GM19455 (cell line): Measurements from ENCODE around the gene MFAP2.
"Not testable (repeated sequence)": the region's sequence is repeated elsewhere in the genome, so short reads cannot be mapped to it uniquely, and the experiment has no call there.

ENCODE experiments used
- ATAC-seq: cut with Tn5 transposase; IDR thresholded peaks from one replicate; pipeline ENCODE4 v1.9.1; 2021; ENCODE audit not compliant: unreplicated experiment

The MFAP2 gene

GRCh38 chr1:16933945-16934344, 46.5 kb downstream of the MFAP2 start:
- not testable (repeated sequence) for ATAC-seq

- not testable (repeated sequence) for ATAC-seq
Observed at GRCh38 chr1:16931206-16931934, 49.0 kb downstream of the MFAP2 start.

GRCh38 chr1:16929146-16930041, 51.0 kb downstream of the MFAP2 start:
- not testable (repeated sequence) for ATAC-seq

GRCh38 chr1:16927711-16928485, 52.5 kb downstream of the MFAP2 start:
- ATAC-seq, result no peak

GRCh38 chr1:16927256-16927655, 53.2 kb downstream of the MFAP2 start:
- no peak for ATAC-seq

- ATAC-seq, result no peak
Observed at GRCh38 chr1:16926491-16927073, 53.8 kb downstream of the MFAP2 start.

GRCh38 chr1:16925635-16926490, 54.6 kb downstream of the MFAP2 start:
- ATAC-seq, result no peak

GRCh38 chr1:16924919-16925477, 55.4 kb downstream of the MFAP2 start:
- ATAC-seq, result no peak
